GM12878 (cell line): ENCODE results near the gene GABBR2.

Source experiments
- EZH2 ChIP-seq: IDR thresholded peaks from 2 replicates; pipeline ENCODE4 v1.6.1; 2012; ENCODE audit warnings: low read depth, mild to moderate bottlenecking, control low read depth, inconsistent platforms, low read length, borderline replicate concordance; ENCODE audit not compliant: control insufficient read depth
- GABPA ChIP-seq: IDR thresholded peaks from 2 replicates; pipeline ENCODE4 v1.6.1; 2014; ENCODE audit warnings: antibody characterized with exemption, low read depth, mild to moderate bottlenecking, inconsistent platforms
- IKZF1 ChIP-seq: fragments of 450-650 bp; conservative IDR thresholded peaks from 2 replicates; pipeline ENCODE4 v1.6.1; 2017; ENCODE audit warnings: antibody characterized with exemption, mild to moderate bottlenecking
- TAF1 ChIP-seq: IDR thresholded peaks from 2 replicates; pipeline ENCODE4 v1.6.1; 2011; ENCODE audit warnings: mild to moderate bottlenecking, low read depth, low read length, borderline replicate concordance
- TF ChIP-seq, protein P1 (sequence below): IDR thresholded peaks from 2 replicates; pipeline ENCODE4 v1.6.1; 2012; ENCODE audit warnings: mild to moderate bottlenecking, low read depth, low read length
- TF ChIP-seq, protein P2 (sequence below), 3 experiments: IDR thresholded peaks in 2 of 3; conservative IDR thresholded peaks in 1 of 3; 2 replicates each; pipeline ENCODE4 v1.5.1; 2011; ENCODE audit warnings: low read depth in 3 of 3, low read length in 3 of 3, mild to moderate bottlenecking in 3 of 3, control low read depth in 2 of 3, moderate library complexity in 2 of 3, inconsistent platforms in 1 of 3, mixed read lengths in 1 of 3; ENCODE audit not compliant: control insufficient read depth in 2 of 3, insufficient read depth in 1 of 3; ENCODE audit errors: extremely low read depth in 1 of 3

DNA sequence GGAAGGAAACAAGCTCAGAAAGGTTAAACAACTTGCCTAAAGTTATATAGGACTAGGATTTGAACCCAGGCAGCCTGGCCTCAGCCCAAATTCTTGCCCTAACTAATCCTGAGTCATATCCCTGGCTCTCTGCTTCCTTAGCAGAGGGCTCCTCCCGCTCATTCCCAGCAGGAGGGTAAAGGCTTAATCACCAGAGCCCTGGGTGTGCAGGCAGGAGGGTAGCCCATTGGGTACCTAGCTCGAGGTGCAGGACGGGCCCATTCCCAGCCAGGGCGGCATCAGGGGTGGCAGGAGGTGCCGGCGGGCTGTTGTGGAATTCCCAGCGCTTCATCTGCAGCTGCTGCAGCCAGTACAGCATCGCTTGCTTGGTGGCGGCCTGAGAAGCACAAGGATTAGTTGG is 457.2 kb downstream of the GABBR2 start:
- TF ChIP-seq EZH2 (no peak), TAF1 (no peak), GABPA (no peak), IKZF1 (no peak)
- TF ChIP-seq, protein P1, sequence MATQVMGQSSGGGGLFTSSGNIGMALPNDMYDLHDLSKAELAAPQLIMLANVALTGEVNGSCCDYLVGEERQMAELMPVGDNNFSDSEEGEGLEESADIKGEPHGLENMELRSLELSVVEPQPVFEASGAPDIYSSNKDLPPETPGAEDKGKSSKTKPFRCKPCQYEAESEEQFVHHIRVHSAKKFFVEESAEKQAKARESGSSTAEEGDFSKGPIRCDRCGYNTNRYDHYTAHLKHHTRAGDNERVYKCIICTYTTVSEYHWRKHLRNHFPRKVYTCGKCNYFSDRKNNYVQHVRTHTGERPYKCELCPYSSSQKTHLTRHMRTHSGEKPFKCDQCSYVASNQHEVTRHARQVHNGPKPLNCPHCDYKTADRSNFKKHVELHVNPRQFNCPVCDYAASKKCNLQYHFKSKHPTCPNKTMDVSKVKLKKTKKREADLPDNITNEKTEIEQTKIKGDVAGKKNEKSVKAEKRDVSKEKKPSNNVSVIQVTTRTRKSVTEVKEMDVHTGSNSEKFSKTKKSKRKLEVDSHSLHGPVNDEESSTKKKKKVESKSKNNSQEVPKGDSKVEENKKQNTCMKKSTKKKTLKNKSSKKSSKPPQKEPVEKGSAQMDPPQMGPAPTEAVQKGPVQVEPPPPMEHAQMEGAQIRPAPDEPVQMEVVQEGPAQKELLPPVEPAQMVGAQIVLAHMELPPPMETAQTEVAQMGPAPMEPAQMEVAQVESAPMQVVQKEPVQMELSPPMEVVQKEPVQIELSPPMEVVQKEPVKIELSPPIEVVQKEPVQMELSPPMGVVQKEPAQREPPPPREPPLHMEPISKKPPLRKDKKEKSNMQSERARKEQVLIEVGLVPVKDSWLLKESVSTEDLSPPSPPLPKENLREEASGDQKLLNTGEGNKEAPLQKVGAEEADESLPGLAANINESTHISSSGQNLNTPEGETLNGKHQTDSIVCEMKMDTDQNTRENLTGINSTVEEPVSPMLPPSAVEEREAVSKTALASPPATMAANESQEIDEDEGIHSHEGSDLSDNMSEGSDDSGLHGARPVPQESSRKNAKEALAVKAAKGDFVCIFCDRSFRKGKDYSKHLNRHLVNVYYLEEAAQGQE, result no peak
- TF ChIP-seq, protein P2, sequence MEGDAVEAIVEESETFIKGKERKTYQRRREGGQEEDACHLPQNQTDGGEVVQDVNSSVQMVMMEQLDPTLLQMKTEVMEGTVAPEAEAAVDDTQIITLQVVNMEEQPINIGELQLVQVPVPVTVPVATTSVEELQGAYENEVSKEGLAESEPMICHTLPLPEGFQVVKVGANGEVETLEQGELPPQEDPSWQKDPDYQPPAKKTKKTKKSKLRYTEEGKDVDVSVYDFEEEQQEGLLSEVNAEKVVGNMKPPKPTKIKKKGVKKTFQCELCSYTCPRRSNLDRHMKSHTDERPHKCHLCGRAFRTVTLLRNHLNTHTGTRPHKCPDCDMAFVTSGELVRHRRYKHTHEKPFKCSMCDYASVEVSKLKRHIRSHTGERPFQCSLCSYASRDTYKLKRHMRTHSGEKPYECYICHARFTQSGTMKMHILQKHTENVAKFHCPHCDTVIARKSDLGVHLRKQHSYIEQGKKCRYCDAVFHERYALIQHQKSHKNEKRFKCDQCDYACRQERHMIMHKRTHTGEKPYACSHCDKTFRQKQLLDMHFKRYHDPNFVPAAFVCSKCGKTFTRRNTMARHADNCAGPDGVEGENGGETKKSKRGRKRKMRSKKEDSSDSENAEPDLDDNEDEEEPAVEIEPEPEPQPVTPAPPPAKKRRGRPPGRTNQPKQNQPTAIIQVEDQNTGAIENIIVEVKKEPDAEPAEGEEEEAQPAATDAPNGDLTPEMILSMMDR (IDR thresholded peaks at IDR 0.05 in 2 of 3, conservative IDR thresholded peaks at IDR 0.05 in 1 of 3; ENCODE audit: control insufficient read depth in 2 of 3, extremely low read depth in 1 of 3, insufficient read depth in 1 of 3, low read depth in 3 of 3, low read length in 3 of 3), result no peak
